Muscle of arm (tissue), 12 donors: ENCODE data around the gene PLXNB1. TPM values are rescaled to one million over a fixed set of nuclear protein-coding genes. Genes with fewer than 3 reads are reported as not detected.
A peak's percentile ranks its signal among the peaks of the same experiment; 100 is the strongest.

ENCODE experiments used
- DNase-seq: peaks from one replicate; pipeline ENCODE4 v3.0.0-alpha.2; 2013
- polyA plus RNA-seq, 12 donors: library from polyadenylated mRNA; unstranded; fragments of 120-200 nt; gene quantifications; one replicate each; pipeline ENCODE4 v1.2.1, GENCODE V29; 2013; ENCODE audit not compliant: insufficient read length in 12 of 12

Gene PLXNB1
- polyA plus RNA-seq, 12 donors: 14.8 to 58.1 (median 21.6) TPM; not detected in 1

- DNase-seq: peak; percentile 87
Observed at GRCh38 chr3:48435774-48436476, 6.0 kb upstream of the PLXNB1 start.

GRCh38 chr3:48435223-48435595 is 5.3 kb upstream of the PLXNB1 start:
- no peak for DNase-seq

GRCh38 chr3:48434591-48435222 is 4.8 kb upstream of the PLXNB1 start:
- no peak for DNase-seq

GRCh38 chr3:48433472-48434118 is 3.7 kb upstream of the PLXNB1 start:
- DNase-seq: no peak

- no peak for DNase-seq
Observed at GRCh38 chr3:48432411-48433371, 2.8 kb upstream of the PLXNB1 start.

GRCh38 chr3:48431224-48432029 is 1.5 kb upstream of the PLXNB1 start:
- DNase-seq: no peak

GRCh38 chr3:48430708-48431101 is 819 bp upstream of the PLXNB1 start:
- DNase-seq: no peak

GRCh38 chr3:48429317-48429959 is 448 bp downstream of the PLXNB1 start:
- no peak for DNase-seq

- peak; percentile 57 for DNase-seq
Observed at GRCh38 chr3:48428572-48429316, 1.1 kb downstream of the PLXNB1 start.

- DNase-seq: no peak
Observed at GRCh38 chr3:48428088-48428571, 1.8 kb downstream of the PLXNB1 start.

GRCh38 chr3:48427630-48427962 is 2.3 kb downstream of the PLXNB1 start:
- no peak for DNase-seq

GRCh38 chr3:48426944-48427629 is 2.8 kb downstream of the PLXNB1 start:
- no peak for DNase-seq

- no peak for DNase-seq
Observed at GRCh38 chr3:48426401-48426909, 3.4 kb downstream of the PLXNB1 start.

GRCh38 chr3:48425281-48425812 is 4.5 kb downstream of the PLXNB1 start:
- no peak for DNase-seq

GRCh38 chr3:48423883-48424695 is 5.8 kb downstream of the PLXNB1 start:
- DNase-seq: no peak

GRCh38 chr3:48423241-48423882 is 6.5 kb downstream of the PLXNB1 start:
- DNase-seq: no peak

- DNase-seq: no peak
Observed at GRCh38 chr3:48422681-48423080, 7.2 kb downstream of the PLXNB1 start.
